HEK293T (cell line): ENCODE data around the gene TMPRSS9.

Source experiments
- CTCF ChIA-PET: fragments of 350-600 bp; formaldehyde crosslinking; extraction: SDS; loops from one replicate; lab custom pipeline; 2021; ENCODE audit warnings: antibody characterized with exemption, inconsistent platforms; lab: Yijun Ruan, JAX
- POLR2A ChIA-PET: fragments of 350-600 bp; formaldehyde crosslinking; extraction: SDS; loops from one replicate; lab custom pipeline; 2020; ENCODE audit warnings: antibody characterized with exemption, inconsistent platforms; lab: Yijun Ruan, JAX
- DNase-seq: peaks from one replicate; pipeline ENCODE4 v3.0.0; 2012; ENCODE audit warnings: mixed read lengths; ENCODE audit errors: extremely low spot score
- ARNT ChIP-seq: fragments of 450-650 bp; IDR thresholded peaks from 2 replicates; pipeline ENCODE4 v1.6.1; 2017; ENCODE audit warnings: mild to moderate bottlenecking
- BHLHE40 ChIP-seq: fragments of 450-650 bp; IDR thresholded peaks from 2 replicates; pipeline ENCODE4 v1.6.1; 2016; ENCODE audit warnings: mild to moderate bottlenecking, moderate library complexity, borderline replicate concordance
- CTBP1 ChIP-seq: fragments of 450-650 bp; IDR thresholded peaks from 2 replicates; pipeline ENCODE4 v1.6.1; 2016; ENCODE audit warnings: borderline replicate concordance
- ELF4 ChIP-seq: fragments of 450-650 bp; IDR thresholded peaks from 2 replicates; pipeline ENCODE4 v1.6.1; 2017; ENCODE audit warnings: antibody characterized with exemption
- FOXA1 ChIP-seq: fragments of 450-650 bp; IDR thresholded peaks from 2 replicates; pipeline ENCODE4 v1.6.1; 2016; ENCODE audit warnings: mild to moderate bottlenecking
- FOXK2 ChIP-seq: fragments of 450-650 bp; IDR thresholded peaks from 2 replicates; pipeline ENCODE4 v1.6.1; 2016; ENCODE audit warnings: mild to moderate bottlenecking
- FOXM1 ChIP-seq: fragments of 450-650 bp; IDR thresholded peaks from 2 replicates; pipeline ENCODE4 v1.6.1; 2017; ENCODE audit warnings: mild to moderate bottlenecking, borderline replicate concordance
- HDGF ChIP-seq: fragments of 450-650 bp; IDR thresholded peaks from 2 replicates; pipeline ENCODE4 v1.6.1; 2017; ENCODE audit warnings: antibody characterized with exemption, borderline replicate concordance
- L3MBTL2 ChIP-seq: fragments of 450-650 bp; conservative IDR thresholded peaks from 2 replicates; pipeline ENCODE4 v1.6.1; 2016; ENCODE audit warnings: mild to moderate bottlenecking
- LEF1 ChIP-seq: fragments of 450-650 bp; IDR thresholded peaks from 2 replicates; pipeline ENCODE4 v1.6.1; 2017; ENCODE audit warnings: mild to moderate bottlenecking, borderline replicate concordance
- NFRKB ChIP-seq: fragments of 450-650 bp; IDR thresholded peaks from 2 replicates; pipeline ENCODE4 v1.6.1; 2016; ENCODE audit warnings: mild to moderate bottlenecking, moderate library complexity
- SP1 ChIP-seq: fragments of 450-650 bp; IDR thresholded peaks from 2 replicates; pipeline ENCODE4 v1.6.1; 2017
- SUZ12 ChIP-seq: fragments of 450-650 bp; IDR thresholded peaks from 2 replicates; pipeline ENCODE4 v1.6.1; 2016; ENCODE audit warnings: mild to moderate bottlenecking
- TARDBP ChIP-seq: fragments of 450-650 bp; IDR thresholded peaks from 2 replicates; pipeline ENCODE4 v1.6.1; 2016
- ZNF384 ChIP-seq: fragments of 450-650 bp; IDR thresholded peaks from 2 replicates; pipeline ENCODE4 v1.6.1; 2016
- TF ChIP-seq, protein P1 (sequence below): fragments of 450-650 bp; IDR thresholded peaks from 2 replicates; pipeline ENCODE4 v1.6.1; 2016

Gene TMPRSS9

GRCh38 chr19:2356036-2356646, 3.9 kb upstream of the TMPRSS9 start:
- POLR2A ChIA-PET = no interaction called here
- CTCF ChIA-PET = no interaction called here
- no peak for DNase-seq
- TF ChIP-seq, protein P1, sequence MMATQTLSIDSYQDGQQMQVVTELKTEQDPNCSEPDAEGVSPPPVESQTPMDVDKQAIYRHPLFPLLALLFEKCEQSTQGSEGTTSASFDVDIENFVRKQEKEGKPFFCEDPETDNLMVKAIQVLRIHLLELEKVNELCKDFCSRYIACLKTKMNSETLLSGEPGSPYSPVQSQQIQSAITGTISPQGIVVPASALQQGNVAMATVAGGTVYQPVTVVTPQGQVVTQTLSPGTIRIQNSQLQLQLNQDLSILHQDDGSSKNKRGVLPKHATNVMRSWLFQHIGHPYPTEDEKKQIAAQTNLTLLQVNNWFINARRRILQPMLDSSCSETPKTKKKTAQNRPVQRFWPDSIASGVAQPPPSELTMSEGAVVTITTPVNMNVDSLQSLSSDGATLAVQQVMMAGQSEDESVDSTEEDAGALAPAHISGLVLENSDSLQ = no peak
- TF ChIP-seq SUZ12 (no peak), CTBP1 (no peak), L3MBTL2 (no peak), FOXA1 (no peak), SP1 (no peak), ELF4 (no peak), LEF1 (no peak), BHLHE40 (no peak), FOXK2 (no peak)

DNA sequence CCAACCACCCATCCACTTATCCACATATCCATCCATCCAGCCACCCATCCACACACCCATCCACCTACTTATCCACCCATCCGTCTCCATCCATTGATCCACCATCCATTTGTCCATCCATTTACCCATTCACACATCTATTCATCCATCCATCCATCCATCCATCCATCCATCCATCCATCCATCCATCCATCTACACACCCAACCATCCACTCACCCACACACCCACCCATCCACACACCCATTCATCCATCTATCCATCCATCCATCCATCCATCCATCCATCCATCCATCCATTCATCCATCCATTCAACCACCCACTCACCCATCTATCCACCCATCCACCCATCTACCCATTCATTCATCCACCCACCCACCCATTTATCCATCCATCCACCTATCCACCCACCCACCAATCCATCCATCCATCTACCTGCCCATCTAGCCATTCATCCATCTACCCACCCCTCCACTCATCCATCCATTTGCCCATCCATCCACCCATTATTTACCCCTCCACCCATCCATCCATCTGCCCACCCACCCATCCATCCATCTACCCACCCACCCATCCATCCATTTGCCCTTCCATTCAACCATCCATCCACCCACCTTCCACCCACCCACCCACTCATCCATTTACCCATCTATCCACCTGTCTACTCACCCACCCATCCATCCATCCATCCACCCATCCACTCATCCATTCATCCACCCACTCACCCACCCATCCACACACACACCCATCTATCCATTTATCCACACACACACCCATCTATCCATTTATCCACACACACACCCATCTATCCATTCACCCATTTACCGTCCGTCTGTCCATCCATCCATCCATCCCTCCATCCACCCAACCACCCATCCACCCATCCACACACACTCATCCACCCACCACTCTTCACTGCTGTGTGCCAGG, 2.5 kb upstream of the TMPRSS9 start:
- CTCF ChIA-PET = interaction anchor here (0.6 kb wide), 1 partner anchor 32 kb away, joined by 3 read pairs; no protein-coding TSS in a partner anchor
- POLR2A ChIA-PET = no interaction called here
- DNase-seq = no peak
- TF ChIP-seq CTBP1 (no peak), LEF1 (no peak), ARNT (no peak), NFRKB (no peak), FOXA1 (no peak), FOXM1 (no peak), SUZ12 (no peak), L3MBTL2 (no peak), BHLHE40 (no peak), FOXK2 (no peak), TARDBP (no peak), HDGF (no peak), ZNF384 (no peak), ELF4 (no peak), SP1 (no peak)
- TF ChIP-seq, protein P1 = no peak

- POLR2A ChIA-PET = no interaction called here
- CTCF ChIA-PET = interaction anchor here (0.6 kb wide), 1 partner anchor 33 kb away, joined by 3 read pairs; no protein-coding TSS in a partner anchor
- no peak for DNase-seq
- TF ChIP-seq SP1 (no peak), FOXK2 (no peak)
Measured at GRCh38 chr19:2358548-2359173, 1.4 kb upstream of the TMPRSS9 start.

- ChIA-PET POLR2A (no interaction called here), CTCF (no interaction called here)
- no peak for DNase-seq
- TF ChIP-seq ARNT = no peak
- TF ChIP-seq BHLHE40 = no peak
- no peak for TF ChIP-seq FOXM1
- TF ChIP-seq NFRKB = no peak
- TF ChIP-seq L3MBTL2 = no peak
- no peak for TF ChIP-seq HDGF
- no peak for TF ChIP-seq ZNF384
- no peak for TF ChIP-seq FOXK2
- TF ChIP-seq TARDBP = no peak
- no peak for TF ChIP-seq SP1
- TF ChIP-seq CTBP1 = no peak
- TF ChIP-seq, protein P1 = no peak
- no peak for TF ChIP-seq ELF4
- TF ChIP-seq LEF1 = no peak
- TF ChIP-seq FOXA1 = no peak
- TF ChIP-seq SUZ12 = no peak
Measured at GRCh38 chr19:2360833-2361232, 768 bp downstream of the TMPRSS9 start.

GRCh38 chr19:2361246-2362045, 1.4 kb downstream of the TMPRSS9 start:
- no peak for DNase-seq
- POLR2A ChIA-PET = no interaction called here
- TF ChIP-seq HDGF = no peak
- TF ChIP-seq ARNT = no peak
- TF ChIP-seq BHLHE40 = no peak
- TF ChIP-seq ZNF384 = no peak
- no peak for TF ChIP-seq SUZ12
- TF ChIP-seq L3MBTL2 = no peak
- no peak for TF ChIP-seq TARDBP
- no peak for TF ChIP-seq ELF4
- no peak for TF ChIP-seq CTBP1
- no peak for TF ChIP-seq NFRKB
- no peak for TF ChIP-seq FOXA1
- no peak for TF ChIP-seq FOXM1
- CTCF ChIA-PET = no interaction called here
